IMR-90 (cell line): ENCODE measurements around the gene KLHL3. TPM values are rescaled to one million over a fixed set of nuclear protein-coding genes. Genes with fewer than 3 reads are reported as not detected.

Experiments
- ATAC-seq: fragments of 200-7000 bp; cut with Tn5 transposase; 2 replicates; pipeline ENCODE4 v1.9.1; 2020; ENCODE audit warnings: low read depth, mild to moderate bottlenecking, moderate library complexity
- BruUV-seq: library from RNA; stranded (reverse); fragments of 400-500 nt; replicated peaks from 2 replicates; lab custom pipeline; 2021; lab: Mats Ljungman, UMichigan
- CTCF ChIA-PET: fragments of 300-600 bp; formaldehyde crosslinking; extraction: SDS; loops from one replicate; lab custom pipeline; 2021; ENCODE audit warnings: antibody characterized with exemption; lab: Yijun Ruan, JAX
- POLR2A ChIA-PET: fragments of 300-600 bp; sonication (Branson Sonifier 250); formaldehyde crosslinking; loops from one replicate; lab custom pipeline; 2022; ENCODE audit warnings: antibody characterized with exemption; ENCODE audit not compliant: unreplicated experiment; lab: Charles Lee
- DNase-seq: peaks from one replicate; pipeline ENCODE4 v3.0.0; 2013
- H2AFZ ChIP-seq: replicated peaks from 2 replicates; pipeline ENCODE3; 2013; ENCODE audit warnings: low read length, mild to moderate bottlenecking; ENCODE audit not compliant: poor library complexity
- H2AK5ac ChIP-seq: 2 replicates; pipeline ENCODE4 v1.6.1; 2013; ENCODE audit warnings: low read depth, low read length, inconsistent platforms
- H2AK9ac ChIP-seq: replicated peaks from 2 replicates; pipeline ENCODE3; 2013; ENCODE audit warnings: mild to moderate bottlenecking, low read depth, low read length, moderate library complexity; ENCODE audit not compliant: poor library complexity
- H2BK120ac ChIP-seq: 2 replicates; pipeline ENCODE4 v1.6.1; 2013; ENCODE audit warnings: low read depth, low read length, inconsistent platforms
- H2BK15ac ChIP-seq: 3 replicates; pipeline ENCODE4 v1.6.1; 2013; ENCODE audit warnings: low read depth, low read length, inconsistent platforms
- H2BK20ac ChIP-seq: 2 replicates; pipeline ENCODE4 v1.6.1; 2013; ENCODE audit warnings: low read depth, mild to moderate bottlenecking, inconsistent platforms, low read length, moderate library complexity
- H2BK5ac ChIP-seq: 2 replicates; pipeline ENCODE4 v1.6.1; 2013; ENCODE audit warnings: mild to moderate bottlenecking, low read depth, low read length, inconsistent platforms; ENCODE audit not compliant: poor library complexity, severe bottlenecking
- H3K14ac ChIP-seq: replicated peaks from 2 replicates; pipeline ENCODE4 v1.6.1; 2013; ENCODE audit warnings: low read depth, low read length, inconsistent platforms
- H3K18ac ChIP-seq: 2 replicates; pipeline ENCODE4 v1.6.1; 2013; ENCODE audit warnings: low read depth, low read length, control low read depth
- H3K23ac ChIP-seq: 2 replicates; pipeline ENCODE4 v1.6.1; 2013; ENCODE audit warnings: low read depth, low read length, inconsistent platforms
- H3K27ac ChIP-seq: 2 replicates; pipeline ENCODE4 v1.5.1; 2013; ENCODE audit warnings: mild to moderate bottlenecking, control low read depth, low read length; ENCODE audit not compliant: insufficient read depth
- H3K27me3 ChIP-seq: 2 replicates; pipeline ENCODE4 v1.6.1; 2013; ENCODE audit warnings: low read length; ENCODE audit not compliant: control insufficient read depth, insufficient read depth
- H3K36me3 ChIP-seq: 2 replicates; pipeline ENCODE4 v1.6.1; 2013; ENCODE audit warnings: low read length, mixed read lengths; ENCODE audit not compliant: control insufficient read depth, insufficient read depth
- H3K4ac ChIP-seq: 2 replicates; pipeline ENCODE4 v1.6.1; 2013; ENCODE audit warnings: low read depth, low read length, inconsistent platforms
- H3K4me1 ChIP-seq: 2 replicates; pipeline ENCODE4 v1.6.1; 2013; ENCODE audit warnings: low read length, mixed read lengths; ENCODE audit not compliant: control insufficient read depth, insufficient read depth
- H3K4me2 ChIP-seq: 2 replicates; pipeline ENCODE4 v1.6.1; 2013; ENCODE audit warnings: low read depth, mild to moderate bottlenecking, control low read depth, low read length, moderate library complexity
- H3K4me3 ChIP-seq: 2 replicates; pipeline ENCODE4 v1.5.1; 2013; ENCODE audit warnings: low read depth, mild to moderate bottlenecking, control low read depth, low read length, moderate library complexity; ENCODE audit not compliant: insufficient read depth
- H3K56ac ChIP-seq: 2 replicates; pipeline ENCODE4 v1.6.1; 2013; ENCODE audit warnings: low read length, inconsistent platforms; ENCODE audit not compliant: insufficient read depth; ENCODE audit errors: extremely low read depth
- H3K79me1 ChIP-seq, 2 experiments: 2 replicates each; pipeline ENCODE4 v1.6.1; 2013; ENCODE audit warnings: low read length in 2 of 2, inconsistent platforms in 1 of 2, low read depth in 1 of 2
- H3K9ac ChIP-seq: 2 replicates; pipeline ENCODE4 v1.6.1; 2013; ENCODE audit warnings: low read depth, low read length, control low read depth
- H3K9me1 ChIP-seq: 2 replicates; pipeline ENCODE4 v1.6.1; 2013; ENCODE audit warnings: low read length, inconsistent platforms; ENCODE audit not compliant: insufficient read depth
- H3K9me3 ChIP-seq: 2 replicates; pipeline ENCODE4 v1.6.1; 2013; ENCODE audit warnings: low read length; ENCODE audit not compliant: control insufficient read depth, insufficient read depth
- H4K20me1 ChIP-seq: 2 replicates; pipeline ENCODE4 v1.6.1; 2013; ENCODE audit warnings: low read length, inconsistent platforms; ENCODE audit not compliant: insufficient read depth
- H4K5ac ChIP-seq: 2 replicates; pipeline ENCODE4 v1.6.1; 2013; ENCODE audit warnings: mild to moderate bottlenecking, low read depth, low read length, control low read depth
- H4K8ac ChIP-seq, 2 experiments: 2 replicates each; pipeline ENCODE4 v1.6.1; 2013; ENCODE audit warnings: low read depth in 2 of 2, low read length in 2 of 2, control low read depth in 1 of 2, inconsistent platforms in 1 of 2
- H4K91ac ChIP-seq: 2 replicates; pipeline ENCODE4 v1.6.1; 2013; ENCODE audit warnings: low read depth, low read length, inconsistent platforms; ENCODE audit not compliant: insufficient read depth
- BHLHE40 ChIP-seq: fragments of 150-350 bp; IDR thresholded peaks from 2 replicates; pipeline ENCODE4 v1.6.1; 2016; ENCODE audit warnings: mild to moderate bottlenecking, low read depth, low read length
- CEBPB ChIP-seq: IDR thresholded peaks from 2 replicates; pipeline ENCODE4 v1.6.1; 2012; ENCODE audit warnings: low read depth, low read length, improper control_type of control experiment
- CHD1 ChIP-seq: IDR thresholded peaks from 2 replicates; pipeline ENCODE4 v1.6.1; 2012; ENCODE audit warnings: low read depth, low read length, improper control_type of control experiment
- FOS ChIP-seq: fragments of 150-350 bp; IDR thresholded peaks from 2 replicates; pipeline ENCODE4 v1.6.1; 2016; ENCODE audit warnings: low read depth, low read length
- MAFK ChIP-seq: IDR thresholded peaks from 2 replicates; pipeline ENCODE4 v1.6.1; 2012; ENCODE audit warnings: low read depth, low read length, improper control_type of control experiment
- MXI1 ChIP-seq: IDR thresholded peaks from 2 replicates; pipeline ENCODE4 v1.6.1; 2012; ENCODE audit warnings: low read depth, mild to moderate bottlenecking, low read length, moderate library complexity, borderline replicate concordance
- POLR2A ChIP-seq: IDR thresholded peaks from 2 replicates; pipeline ENCODE4 v1.6.1; 2012; ENCODE audit warnings: mild to moderate bottlenecking, low read depth, low read length
- RAD21 ChIP-seq: IDR thresholded peaks from 2 replicates; pipeline ENCODE4 v1.6.1; 2012; ENCODE audit warnings: low read length, improper control_type of control experiment
- RCOR1 ChIP-seq: IDR thresholded peaks from 2 replicates; pipeline ENCODE4 v1.6.1; 2012; ENCODE audit warnings: mild to moderate bottlenecking, low read length, improper control_type of control experiment; ENCODE audit not compliant: insufficient replicate concordance
- SMC3 ChIP-seq: fragments of 150-350 bp; IDR thresholded peaks from 2 replicates; pipeline ENCODE4 v1.6.1; 2016; ENCODE audit warnings: low read depth, mild to moderate bottlenecking, antibody characterized with exemption, low read length, moderate library complexity
- WGBS, 2 experiments: methylation state at CpG; one replicate each; pipeline versions ENCODE4 v1.1.5 to v1.1.7; 2013; ENCODE audit warnings: missing lambda C conversion rate in 2 of 2; ENCODE audit not compliant: insufficient read length in 1 of 2; ENCODE audit errors: extremely low coverage in 2 of 2; 5-methylcytosine and 5-hydroxymethylcytosine counted together
- dilution Hi-C: fragments of 300-500 bp; cut with HindIII; formaldehyde crosslinking; loops from one replicate; pipeline ENCODE4 v1.14.3; 2018; ENCODE audit warnings: low sequenced_read_pairs; ENCODE audit not compliant: unreplicated experiment
- in situ Hi-C: fragments of 300-500 bp; cut with MboI; formaldehyde crosslinking; loops from 3 replicates; pipeline ENCODE4 v1.14.3; 2019; ENCODE audit warnings: low sequenced_read_pairs, inconsistent platforms, mixed read lengths
- intact Hi-C: fragments of 100-400 bp; cut with micrococcal nuclease; formaldehyde crosslinking; loops from 2 replicates; pipeline ENCODE4 v1.10.0; 2022
- polyA plus RNA-seq, 3 experiments: library from polyadenylated mRNA; depleted of rRNA; stranded (reverse); fragments of >200 nt; gene quantifications; 2 replicates each; pipeline ENCODE4 v1.2.3, GENCODE V29; 2012; ENCODE audit warnings: low replicate concordance in 1 of 3
- total RNA-seq: library from RNA; depleted of rRNA; stranded (reverse); fragments of >200 nt; gene quantifications from 2 replicates; pipeline ENCODE4 v1.2.3, GENCODE V29; 2012

KLHL3 gene
- total and polyA plus RNA-seq, 2 of the 4 experiments (the other 2 are of a cell fraction): 2.3 to 4.1 TPM

DNA sequence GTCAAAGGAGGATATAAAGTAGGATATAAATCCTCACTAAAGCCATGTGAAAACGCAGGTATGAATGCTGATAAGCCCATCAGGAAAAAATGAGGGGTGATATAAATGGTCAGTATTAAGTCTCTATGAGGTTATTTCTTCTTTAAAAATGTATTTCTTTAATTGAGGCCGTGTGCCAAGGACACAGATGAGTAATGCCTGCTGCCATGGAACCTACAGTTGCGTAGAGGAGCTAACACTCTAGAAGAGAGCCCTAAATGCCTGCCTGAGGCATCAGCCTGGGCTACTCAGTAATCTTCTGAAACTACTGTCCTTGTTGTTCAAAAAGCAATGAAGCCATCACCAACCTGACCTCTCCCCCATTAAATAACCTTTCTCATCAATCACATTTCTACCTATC is 84.9 kb downstream of the KLHL3 start:
- no peak overlapping the region for H2BK120ac ChIP-seq
- in situ Hi-C loops: no loop called here
- H3K9ac ChIP-seq: no peak overlapping the region
- no peak overlapping the region for H3K56ac ChIP-seq
- H3K4ac ChIP-seq: no peak overlapping the region
- H2AK9ac ChIP-seq: no peak overlapping the region
- no peaks in the 10 kb centered on the region for H3K36me3 ChIP-seq
- no peak overlapping the region for H2AK5ac ChIP-seq
- no peak for ATAC-seq
- no peak overlapping the region for H3K18ac ChIP-seq
- peak; percentile 7 for DNase-seq
- intact Hi-C loops: no loop called here
- H3K9me3 ChIP-seq: no peaks in the 10 kb centered on the region
- no peak overlapping the region for H3K14ac ChIP-seq
- H2BK15ac ChIP-seq: no peak overlapping the region
- H2BK5ac ChIP-seq: no peak overlapping the region
- no peaks in the 10 kb centered on the region for H3K9me1 ChIP-seq
- CTCF ChIA-PET: interaction anchor here (1.1 kb wide), 1 partner anchor 10 kb away, joined by 3 read pairs; no protein-coding TSS in a partner anchor
- no peak overlapping the region for H3K27ac ChIP-seq
- no peak for TF ChIP-seq CEBPB
- TF ChIP-seq RAD21: no peak
- TF ChIP-seq MAFK: no peak
- no peak for TF ChIP-seq BHLHE40
- TF ChIP-seq POLR2A: no peak
- no peak for TF ChIP-seq RCOR1
- no peak for TF ChIP-seq FOS
- TF ChIP-seq MXI1: no peak
- TF ChIP-seq SMC3: no peak
- TF ChIP-seq CHD1: no peak
- POLR2A ChIA-PET: no interaction called here
- H3K4me3 ChIP-seq: no peak overlapping the region
- H4K8ac ChIP-seq: no peak overlapping the region
- no peak overlapping the region for H2AFZ ChIP-seq
- H3K4me1 ChIP-seq: no peaks in the 10 kb centered on the region
- H3K4me2 ChIP-seq: no peak overlapping the region
- no peak overlapping the region for H3K23ac ChIP-seq
- no peaks in the 10 kb centered on the region for H3K79me1 ChIP-seq
- H4K20me1 ChIP-seq: no peaks in the 10 kb centered on the region
- H3K27me3 ChIP-seq: no peaks in the 10 kb centered on the region
- dilution Hi-C loops: no loop called here
- no TSS peak for BruUV-seq
- no peak overlapping the region for H4K91ac ChIP-seq
- no peak overlapping the region for H2BK20ac ChIP-seq
- H4K5ac ChIP-seq: no peak overlapping the region
- WGBS, 2 experiments: 68% methylated on average over 3 of the region's 3 CpGs; no CpG with 5 or more reads in 1 of the 2 experiments
